CD4-positive, CD25-positive, alpha-beta regulatory T cell (primary cell): ENCODE results near the gene ALDH1L1. TPM values are rescaled to one million over a fixed set of nuclear protein-coding genes. Genes with fewer than 3 reads are reported as not detected.
"Not testable (repeated sequence)": the region's sequence is repeated elsewhere in the genome, so short reads cannot be mapped to it uniquely, and the experiment has no call there.

Source experiments
- ATAC-seq, 2 donors: fragments of 150-1000 bp; cut with Tn5 transposase; one replicate each; pipeline ENCODE4 v1.10.0; 2021; ENCODE audit warnings: low read depth in 2 of 2, moderate number of reproducible peaks in 2 of 2, moderate library complexity in 1 of 2
- DNase-seq, 3 donors: peaks; one replicate each; pipeline versions ENCODE4 v3.0.0 to v3.0.0-alpha.2; 2012 to 2022; ENCODE audit warnings: mixed read lengths in 1 of 3
- H3K27ac ChIP-seq: one replicate; pipeline ENCODE4 v1.7.0; 2013; ENCODE audit warnings: mild to moderate bottlenecking, low read length; ENCODE audit not compliant: insufficient read depth, poor library complexity, severe bottlenecking
- H3K27me3 ChIP-seq: one replicate; pipeline ENCODE4 v1.7.0; 2013; ENCODE audit warnings: low read length; ENCODE audit not compliant: control insufficient read depth, insufficient read depth
- H3K36me3 ChIP-seq: one replicate; pipeline ENCODE4 v1.7.0; 2013; ENCODE audit warnings: mild to moderate bottlenecking, low read length, moderate library complexity; ENCODE audit not compliant: control insufficient read depth, insufficient read depth
- H3K4me1 ChIP-seq: 2 replicates; pipeline ENCODE4 v1.7.0; 2013; ENCODE audit warnings: mild to moderate bottlenecking, low read length; ENCODE audit not compliant: insufficient read depth, control insufficient read depth, poor library complexity, severe bottlenecking
- H3K4me3 ChIP-seq: one replicate; pipeline ENCODE4 v1.7.0; 2013; ENCODE audit warnings: low read depth, mild to moderate bottlenecking, low read length, moderate library complexity
- H3K9me3 ChIP-seq, 2 experiments: 1 replicate in 1 of 2; 2 replicates in 1 of 2; pipeline ENCODE4 v1.7.0; 2013; ENCODE audit warnings: low read length in 2 of 2, mild to moderate bottlenecking in 1 of 2, moderate library complexity in 1 of 2; ENCODE audit not compliant: control insufficient read depth in 2 of 2
- H3K27ac Mint-ChIP-seq, 3 donors: one replicate each; pipeline ENCODE4 v1.8.0; 2020 to 2022; ENCODE audit warnings: mild to moderate bottlenecking in 3 of 3, mixed read lengths in 3 of 3, moderate library complexity in 2 of 3
- H3K27me3 Mint-ChIP-seq: one replicate; pipeline ENCODE4 v1.8.0; 2022; ENCODE audit warnings: mild to moderate bottlenecking, mixed read lengths
- H3K36me3 Mint-ChIP-seq: one replicate; pipeline ENCODE4 v1.8.0; 2020; ENCODE audit warnings: mixed read lengths
- H3K4me1 Mint-ChIP-seq, 4 donors: one replicate each; pipeline ENCODE4 v1.8.0; 2020 to 2022; ENCODE audit warnings: mixed read lengths in 4 of 4, mild to moderate bottlenecking in 1 of 4
- H3K4me3 Mint-ChIP-seq, 4 donors: one replicate each; pipeline ENCODE4 v1.8.0; 2020 to 2022; ENCODE audit warnings: mild to moderate bottlenecking in 4 of 4, mixed read lengths in 4 of 4, moderate library complexity in 3 of 4
- H3K9me3 Mint-ChIP-seq, 7 donors: one replicate each; pipeline ENCODE4 v1.8.0; 2020 to 2022; ENCODE audit warnings: mixed read lengths in 7 of 7, mild to moderate bottlenecking in 3 of 7, moderate library complexity in 2 of 7
- polyA plus RNA-seq, 4 donors: library from polyadenylated mRNA; unstranded; fragments of 300-500 nt; fragmentation: Illumina TruSeq; gene quantifications; one replicate each; pipeline ENCODE4 v1.2.3, GENCODE V29; 2021
- total RNA-seq: library from RNA; stranded (reverse); gene quantifications from one replicate; pipeline ENCODE4 v1.2.3, GENCODE V29; 2022

Gene ALDH1L1
- total and polyA plus RNA-seq, 5 donors from 2014 or later, result 0.08 TPM; not detected in 4

DNA sequence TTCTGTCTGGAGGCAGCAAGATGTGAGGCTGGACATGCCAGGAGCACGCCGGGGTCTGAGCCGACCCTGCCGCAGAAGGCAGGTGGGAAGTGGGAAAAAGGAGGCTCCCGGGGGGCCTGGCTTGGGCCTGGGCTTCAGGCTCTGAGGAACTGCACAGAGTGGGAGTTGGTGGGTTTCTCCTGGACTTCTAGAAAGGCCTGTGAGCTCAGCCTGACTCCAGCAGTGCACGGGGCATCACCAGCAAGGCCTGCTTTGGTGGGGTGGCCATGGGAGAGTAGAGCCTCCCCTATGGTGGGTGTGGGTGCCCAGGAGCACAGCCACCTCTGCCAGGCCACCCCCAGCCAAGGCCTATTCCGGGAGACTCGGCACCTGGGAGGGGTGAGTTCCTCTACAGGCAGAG, 78.4 kb downstream of the ALDH1L1 start:
- no peaks in the 10 kb centered on the region for H3K36me3 Mint-ChIP-seq
- no peak overlapping the region for H3K27ac ChIP-seq
- no peaks in the 10 kb centered on the region for H3K36me3 ChIP-seq
- H3K27me3 Mint-ChIP-seq, result no peaks in the 10 kb centered on the region
- H3K4me1 Mint-ChIP-seq, result peaks cover 0 to 4% (median 0%) of the 10 kb centered on the region in 4 donors
- no peak overlapping the region for H3K27ac Mint-ChIP-seq
- no peaks in the 10 kb centered on the region for H3K27me3 ChIP-seq
- no peaks in the 10 kb centered on the region for H3K4me1 ChIP-seq
- DNase-seq (no peak), ATAC-seq (no peak)
- peaks cover 4 to 5% of the 10 kb centered on the region in 2 experiments for H3K9me3 ChIP-seq
- no peak overlapping the region for H3K4me3 Mint-ChIP-seq
- peaks cover 0 to 9% (median 4%) of the 10 kb centered on the region in 7 donors for H3K9me3 Mint-ChIP-seq
- H3K4me3 ChIP-seq, result no peak overlapping the region

DNA sequence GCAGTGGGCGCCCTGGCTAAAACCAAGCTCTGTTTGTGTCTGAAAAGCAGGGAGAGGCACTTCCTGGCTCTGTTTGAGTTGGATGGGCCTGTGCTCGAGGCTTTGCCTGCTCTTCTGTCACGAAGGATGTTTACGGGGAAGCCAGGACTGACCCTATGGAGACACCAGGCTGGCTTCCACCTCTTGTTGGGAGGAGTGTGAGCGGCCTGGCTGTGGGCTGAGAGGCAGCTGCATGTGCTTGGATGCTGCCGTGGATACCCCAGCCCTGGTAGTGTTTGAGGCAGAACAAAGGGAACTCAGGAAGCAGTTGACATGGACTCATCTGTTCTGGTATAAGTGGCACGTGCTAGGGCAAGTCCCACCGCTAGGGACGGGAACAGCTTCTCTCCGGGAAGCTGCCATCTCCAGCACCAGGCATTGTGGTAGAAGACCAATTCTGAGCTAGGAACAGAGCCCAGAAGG, 78.8 kb downstream of the ALDH1L1 start:
- DNase-seq (no peak), ATAC-seq (no peak)
- H3K36me3 Mint-ChIP-seq, result no peaks in the 10 kb centered on the region
- no peaks in the 10 kb centered on the region for H3K27me3 Mint-ChIP-seq
- Histone ChIP-seq H3K36me3 (no peaks in the 10 kb centered on the region), H3K4me1 (no peaks in the 10 kb centered on the region), H3K27ac (no peak overlapping the region), H3K9me3 (peaks cover 8 to 9% of the 10 kb centered on the region in 2 experiments), H3K4me3 (no peak overlapping the region), H3K27me3 (no peaks in the 10 kb centered on the region)
- H3K27ac Mint-ChIP-seq, result peak overlapping the region in 1 of 3 donors; percentile 71
- peaks cover 0 to 12% (median 8%) of the 10 kb centered on the region in 7 donors for H3K9me3 Mint-ChIP-seq
- H3K4me3 Mint-ChIP-seq, result no peak overlapping the region
- peaks cover 0 to 4% (median 0%) of the 10 kb centered on the region in 4 donors for H3K4me1 Mint-ChIP-seq

- H3K4me3 Mint-ChIP-seq, result no peak overlapping the region
- peaks cover 4% of the 10 kb centered on the region for H3K27me3 Mint-ChIP-seq
Observed at GRCh38 chr3:126100634-126101301, 79.6 kb downstream of the ALDH1L1 start.

GRCh38 chr3:126100269-126100633, 80.1 kb downstream of the ALDH1L1 start:
- H3K36me3 ChIP-seq, result no peaks in the 10 kb centered on the region
- H3K9me3 ChIP-seq, result peaks cover 16 to 20% of the 10 kb centered on the region in 2 experiments
- peaks cover 0 to 4% (median 0%) of the 10 kb centered on the region in 4 donors for H3K4me1 Mint-ChIP-seq
- no peak overlapping the region for H3K27ac Mint-ChIP-seq
- peaks cover 3% of the 10 kb centered on the region for H3K36me3 Mint-ChIP-seq
- H3K27me3 ChIP-seq, result no peaks in the 10 kb centered on the region
- H3K4me3 ChIP-seq, result no peak overlapping the region
- no peak overlapping the region for H3K27ac ChIP-seq
- H3K4me1 ChIP-seq, result no peaks in the 10 kb centered on the region
- peaks cover 0 to 21% (median 16%) of the 10 kb centered on the region in 7 donors for H3K9me3 Mint-ChIP-seq
- peaks cover 8% of the 10 kb centered on the region for H3K27me3 Mint-ChIP-seq
- H3K4me3 Mint-ChIP-seq, result no peak overlapping the region
- DNase-seq (no peak), ATAC-seq (no peak)

More at GRCh38 chr3:126100634-126101301, 79.6 kb downstream of the ALDH1L1 start:
- no peaks in the 10 kb centered on the region for H3K4me1 ChIP-seq
- no peak overlapping the region for H3K27ac Mint-ChIP-seq
- no peak for ATAC-seq
- DNase-seq, result peak in 1 of 3 donors; percentile 10
- no peaks in the 10 kb centered on the region for H3K36me3 Mint-ChIP-seq
- no peak overlapping the region for H3K27ac ChIP-seq
- H3K9me3 ChIP-seq, result peaks cover 11 to 17% of the 10 kb centered on the region in 2 experiments
- no peaks in the 10 kb centered on the region for H3K36me3 ChIP-seq
- H3K4me1 Mint-ChIP-seq, result peaks cover 0 to 4% (median 0%) of the 10 kb centered on the region in 4 donors
- H3K4me3 ChIP-seq, result no peak overlapping the region
- H3K9me3 Mint-ChIP-seq, result peaks cover 0 to 16% (median 12%) of the 10 kb centered on the region in 7 donors
- H3K27me3 ChIP-seq, result no peaks in the 10 kb centered on the region

DNA sequence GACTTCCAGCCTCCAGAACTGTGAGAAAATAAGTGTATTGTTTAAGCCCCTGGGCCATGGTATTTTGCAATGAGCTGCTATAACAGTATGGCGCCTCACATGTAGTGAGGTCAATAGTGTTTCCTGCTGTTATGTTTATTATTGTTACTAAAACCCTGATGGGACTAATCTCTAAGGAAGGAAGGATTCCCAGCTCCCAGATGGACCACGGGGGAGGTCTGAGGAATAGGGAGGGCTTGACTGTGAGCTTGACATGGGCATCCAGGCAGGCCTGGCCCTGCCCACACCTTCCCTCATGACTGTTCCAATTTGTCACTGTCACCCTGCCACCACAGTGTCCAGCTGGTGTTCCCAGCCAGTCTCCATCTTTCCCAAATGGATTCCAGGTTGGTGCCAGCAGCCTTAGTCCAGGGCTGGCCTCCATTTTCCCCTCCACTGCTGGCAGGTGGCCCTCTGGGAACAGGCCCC, 82.0 kb downstream of the ALDH1L1 start:
- H3K36me3 Mint-ChIP-seq, result peaks cover 3% of the 10 kb centered on the region
- no peak overlapping the region for H3K4me3 Mint-ChIP-seq
- Histone ChIP-seq H3K27ac (no peak overlapping the region), H3K27me3 (no peaks in the 10 kb centered on the region), H3K4me1 (no peaks in the 10 kb centered on the region), H3K9me3 (peaks cover 20% of the 10 kb centered on the region in 2 experiments), H3K4me3 (no peak overlapping the region), H3K36me3 (no peaks in the 10 kb centered on the region)
- DNase-seq (no peak), ATAC-seq (no peak)
- peaks cover 0 to 4% (median 0%) of the 10 kb centered on the region in 4 donors for H3K4me1 Mint-ChIP-seq
- H3K9me3 Mint-ChIP-seq, result peaks cover 0 to 29% (median 19%) of the 10 kb centered on the region in 7 donors
- no peak overlapping the region for H3K27ac Mint-ChIP-seq
- peaks cover 8% of the 10 kb centered on the region for H3K27me3 Mint-ChIP-seq

- Mint-ChIP-seq H3K27me3 (peaks cover 8% of the 10 kb centered on the region), H3K9me3 (peaks cover 0 to 29% (median 19%) of the 10 kb centered on the region in 7 donors), H3K36me3 (peaks cover 3% of the 10 kb centered on the region), H3K27ac (no peak overlapping the region), H3K4me1 (peaks cover 0 to 4% (median 0%) of the 10 kb centered on the region in 4 donors), H3K4me3 (no peak overlapping the region)
- peaks cover 20% of the 10 kb centered on the region in 2 experiments for H3K9me3 ChIP-seq
- H3K36me3 ChIP-seq, result no peaks in the 10 kb centered on the region
- no peaks in the 10 kb centered on the region for H3K27me3 ChIP-seq
- H3K27ac ChIP-seq, result no peak overlapping the region
- DNase-seq (no peak), ATAC-seq (no peak)
- no peak overlapping the region for H3K4me3 ChIP-seq
- no peaks in the 10 kb centered on the region for H3K4me1 ChIP-seq
Observed at GRCh38 chr3:126097801-126098200, 82.6 kb downstream of the ALDH1L1 start.

- H3K27me3 ChIP-seq, H3K36me3 ChIP-seq, H3K27ac Mint-ChIP-seq, H3K4me3 ChIP-seq, DNase-seq, H3K27ac ChIP-seq, ATAC-seq, H3K4me1 Mint-ChIP-seq, H3K4me3 Mint-ChIP-seq, H3K4me1 ChIP-seq, H3K27me3 Mint-ChIP-seq: not testable (repeated sequence)
- H3K36me3 Mint-ChIP-seq, result peaks cover 11% of the 10 kb centered on the region
- H3K9me3 Mint-ChIP-seq, result peaks cover 0 to 40% (median 19%) of the 10 kb centered on the region in 7 donors
- H3K9me3 ChIP-seq, result peaks cover 20% of the 10 kb centered on the region in 2 experiments
Observed at GRCh38 chr3:126096274-126096673, 84.1 kb downstream of the ALDH1L1 start.
